IPS-18c (cell line): ENCODE results near the gene TMEM11.

Source experiments
- H3K4me3 ChIP-seq: 2 replicates; pipeline ENCODE4 v1.7.0; 2013; ENCODE audit warnings: low read depth, mild to moderate bottlenecking, low read length, moderate library complexity; ENCODE audit not compliant: insufficient read depth
- H3K9me3 ChIP-seq: one replicate; pipeline ENCODE4 v1.6.1; 2013; ENCODE audit warnings: mild to moderate bottlenecking, low read length, moderate library complexity; ENCODE audit not compliant: control insufficient read depth, insufficient read depth

TMEM11 gene

GRCh38 chr17:21174713-21175112, 39.2 kb downstream of the TMEM11 start:
- H3K9me3 ChIP-seq: peaks cover 2% of the 10 kb centered on the region
- H3K4me3 ChIP-seq: no peak overlapping the region

DNA sequence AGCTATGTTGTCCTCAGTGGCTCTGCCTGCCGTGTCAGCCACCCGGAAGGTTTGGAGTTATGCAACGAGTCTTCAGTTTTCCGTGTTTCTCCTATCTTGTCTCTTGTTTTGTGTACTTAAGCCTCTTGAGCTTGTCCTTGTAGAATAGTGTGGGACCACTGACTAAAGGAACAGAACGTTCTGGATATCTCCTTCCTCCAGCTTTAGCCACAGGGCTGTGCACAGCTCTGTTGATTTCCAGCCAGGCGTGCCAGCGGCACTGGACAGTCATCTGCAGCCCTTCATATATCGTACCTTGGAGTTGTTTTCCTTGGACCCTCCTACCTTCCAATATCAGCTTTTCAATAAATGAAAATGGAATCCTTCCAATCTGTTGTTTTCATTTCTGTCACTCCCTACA, 39.8 kb downstream of the TMEM11 start:
- Histone ChIP-seq H3K4me3 (no peak overlapping the region), H3K9me3 (peaks cover 2% of the 10 kb centered on the region)

- Histone ChIP-seq H3K4me3 (no peak overlapping the region), H3K9me3 (peaks cover 2% of the 10 kb centered on the region)
Measured at GRCh38 chr17:21173543-21173942, 40.4 kb downstream of the TMEM11 start.

DNA sequence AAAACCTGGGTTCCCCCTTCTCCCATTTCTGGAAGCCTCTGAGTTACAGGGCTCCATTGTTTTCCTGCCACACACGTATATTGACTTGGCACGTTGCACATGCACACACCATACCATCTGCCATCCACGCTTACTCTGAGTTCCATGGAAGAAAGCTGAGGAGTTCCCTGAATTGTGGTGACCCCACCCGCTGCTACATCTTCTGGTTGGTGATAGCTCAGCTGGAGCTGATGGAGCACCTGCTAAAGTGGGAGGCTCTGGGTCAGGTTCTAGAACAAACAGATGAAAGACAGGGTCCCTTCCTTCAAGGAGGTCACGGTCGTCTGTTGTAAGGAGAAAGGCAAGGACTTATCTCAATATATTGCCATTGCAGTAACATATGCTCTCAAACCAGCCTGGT, 41.1 kb downstream of the TMEM11 start:
- Histone ChIP-seq H3K9me3 (peaks cover 2% of the 10 kb centered on the region), H3K4me3 (no peak overlapping the region)

DNA sequence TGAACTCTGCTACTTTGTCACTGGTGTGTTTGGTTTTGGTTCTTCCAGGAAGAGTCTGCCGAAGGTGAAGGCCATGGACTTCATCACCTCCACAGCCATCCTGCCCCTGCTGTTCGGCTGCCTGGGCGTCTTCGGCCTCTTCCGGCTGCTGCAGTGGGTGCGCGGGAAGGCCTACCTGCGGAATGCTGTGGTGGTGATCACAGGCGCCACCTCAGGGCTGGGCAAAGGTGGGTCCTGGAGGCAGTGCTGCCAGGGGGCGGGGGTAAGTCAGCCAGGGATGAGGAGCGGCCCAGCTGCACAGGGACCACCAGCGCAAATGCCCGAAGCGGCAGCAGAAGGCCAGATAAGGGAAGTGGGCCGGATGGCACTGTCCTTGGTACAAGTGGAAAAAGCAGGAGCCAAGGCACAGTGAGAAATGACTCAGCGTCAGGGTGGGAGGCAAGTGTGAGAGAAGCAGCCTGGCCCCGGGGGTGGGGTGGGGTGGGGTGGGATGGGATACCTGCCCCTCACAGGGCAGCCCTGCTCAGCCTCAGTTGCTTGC, 41.9 kb downstream of the TMEM11 start:
- Histone ChIP-seq H3K9me3 (peaks cover 2% of the 10 kb centered on the region), H3K4me3 (no peak overlapping the region)

DNA sequence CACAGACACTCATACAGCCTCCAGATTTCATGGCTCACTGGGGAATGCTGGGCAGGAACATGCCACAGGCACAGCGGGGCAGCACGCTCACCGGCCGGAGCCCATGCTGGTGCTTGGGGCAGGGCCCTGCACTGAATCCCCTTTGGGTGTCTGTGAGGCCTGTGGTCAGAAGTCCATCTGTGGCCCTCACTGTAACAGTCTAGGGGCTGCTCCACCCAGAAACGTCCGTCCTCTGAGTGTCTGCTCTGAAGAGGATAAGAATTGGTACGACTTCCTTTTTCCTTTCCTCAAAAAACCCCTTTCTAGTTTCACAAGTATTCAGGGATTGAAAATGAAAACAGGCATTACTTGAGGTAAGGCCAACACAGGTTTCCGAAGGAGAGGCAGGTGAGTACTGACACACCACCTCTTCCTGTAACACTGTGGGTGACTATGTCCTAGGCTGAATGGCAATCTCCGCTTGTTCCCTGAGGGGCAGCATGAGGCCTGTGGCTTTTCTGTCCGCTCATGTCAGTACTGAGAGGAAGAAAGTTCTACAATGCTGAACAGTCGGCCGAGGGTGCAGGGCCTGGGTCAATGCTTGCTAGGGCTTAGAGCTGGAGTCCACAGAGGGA, 42.5 kb downstream of the TMEM11 start:
- peaks cover 2% of the 10 kb centered on the region for H3K9me3 ChIP-seq
- no peak overlapping the region for H3K4me3 ChIP-seq

DNA sequence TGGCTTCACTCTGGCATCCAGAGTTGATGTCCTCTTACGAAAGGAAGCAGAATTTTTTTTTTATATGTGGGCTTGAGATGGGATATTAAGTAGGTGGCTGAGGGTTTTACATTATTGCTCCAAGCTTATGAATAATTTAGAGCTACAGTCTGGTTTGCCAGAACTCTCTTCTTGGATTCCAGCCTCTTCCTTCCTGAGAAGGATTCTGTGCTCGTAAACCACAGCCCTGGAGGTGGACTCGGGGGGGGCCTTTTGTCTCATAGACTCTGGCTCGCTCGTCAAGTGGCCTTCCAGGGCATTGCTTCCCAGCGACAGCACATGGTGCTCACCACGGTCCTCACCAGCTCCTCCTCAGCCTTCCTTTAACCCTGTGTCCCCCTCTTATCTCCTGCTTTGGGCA, 43.2 kb downstream of the TMEM11 start:
- Histone ChIP-seq H3K9me3 (peaks cover 2% of the 10 kb centered on the region), H3K4me3 (no peak overlapping the region)

GRCh38 chr17:21169496-21169895, 44.5 kb downstream of the TMEM11 start:
- peaks cover 1% of the 10 kb centered on the region for H3K9me3 ChIP-seq
- no peak overlapping the region for H3K4me3 ChIP-seq

GRCh38 chr17:21168555-21168865, 45.5 kb downstream of the TMEM11 start:
- no peak overlapping the region for H3K4me3 ChIP-seq
- no peaks in the 10 kb centered on the region for H3K9me3 ChIP-seq

GRCh38 chr17:21167303-21167702, 46.7 kb downstream of the TMEM11 start:
- Histone ChIP-seq H3K4me3 (no peak overlapping the region), H3K9me3 (no peaks in the 10 kb centered on the region)

GRCh38 chr17:21166595-21167210, 47.3 kb downstream of the TMEM11 start:
- H3K4me3 ChIP-seq: no peak overlapping the region
- no peaks in the 10 kb centered on the region for H3K9me3 ChIP-seq

- Histone ChIP-seq H3K4me3 (no peak overlapping the region), H3K9me3 (no peaks in the 10 kb centered on the region)
Measured at GRCh38 chr17:21165922-21166594, 47.9 kb downstream of the TMEM11 start.

GRCh38 chr17:21164620-21165019, 49.3 kb downstream of the TMEM11 start:
- Histone ChIP-seq H3K9me3 (no peaks in the 10 kb centered on the region), H3K4me3 (no peak overlapping the region)

DNA sequence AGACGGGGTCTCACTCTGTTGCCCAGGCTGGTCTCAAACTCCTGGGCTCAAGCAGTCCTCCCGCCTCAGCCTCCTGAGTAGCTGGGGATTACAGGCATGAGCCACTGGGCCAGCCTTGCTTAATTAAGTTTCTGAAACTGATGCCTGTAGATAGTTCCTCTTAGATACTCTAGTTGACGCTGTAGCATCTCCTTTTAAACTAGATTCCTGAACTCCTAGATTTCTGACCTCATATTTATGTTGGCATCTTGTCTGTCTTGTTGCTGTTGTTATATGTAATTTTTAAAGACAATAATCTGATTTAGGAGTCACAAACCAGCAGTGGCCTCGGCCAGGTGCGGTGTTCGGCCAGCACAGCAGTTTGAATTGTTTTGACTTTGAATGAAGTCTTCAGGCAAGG, 49.7 kb downstream of the TMEM11 start:
- no peaks in the 10 kb centered on the region for H3K9me3 ChIP-seq
- no peak overlapping the region for H3K4me3 ChIP-seq

GRCh38 chr17:21163101-21163500, 50.9 kb downstream of the TMEM11 start:
- no peak overlapping the region for H3K4me3 ChIP-seq
- no peaks in the 10 kb centered on the region for H3K9me3 ChIP-seq

- H3K4me3 ChIP-seq: no peak overlapping the region
- no peaks in the 10 kb centered on the region for H3K9me3 ChIP-seq
Measured at GRCh38 chr17:21162394-21162775, 51.6 kb downstream of the TMEM11 start.

DNA sequence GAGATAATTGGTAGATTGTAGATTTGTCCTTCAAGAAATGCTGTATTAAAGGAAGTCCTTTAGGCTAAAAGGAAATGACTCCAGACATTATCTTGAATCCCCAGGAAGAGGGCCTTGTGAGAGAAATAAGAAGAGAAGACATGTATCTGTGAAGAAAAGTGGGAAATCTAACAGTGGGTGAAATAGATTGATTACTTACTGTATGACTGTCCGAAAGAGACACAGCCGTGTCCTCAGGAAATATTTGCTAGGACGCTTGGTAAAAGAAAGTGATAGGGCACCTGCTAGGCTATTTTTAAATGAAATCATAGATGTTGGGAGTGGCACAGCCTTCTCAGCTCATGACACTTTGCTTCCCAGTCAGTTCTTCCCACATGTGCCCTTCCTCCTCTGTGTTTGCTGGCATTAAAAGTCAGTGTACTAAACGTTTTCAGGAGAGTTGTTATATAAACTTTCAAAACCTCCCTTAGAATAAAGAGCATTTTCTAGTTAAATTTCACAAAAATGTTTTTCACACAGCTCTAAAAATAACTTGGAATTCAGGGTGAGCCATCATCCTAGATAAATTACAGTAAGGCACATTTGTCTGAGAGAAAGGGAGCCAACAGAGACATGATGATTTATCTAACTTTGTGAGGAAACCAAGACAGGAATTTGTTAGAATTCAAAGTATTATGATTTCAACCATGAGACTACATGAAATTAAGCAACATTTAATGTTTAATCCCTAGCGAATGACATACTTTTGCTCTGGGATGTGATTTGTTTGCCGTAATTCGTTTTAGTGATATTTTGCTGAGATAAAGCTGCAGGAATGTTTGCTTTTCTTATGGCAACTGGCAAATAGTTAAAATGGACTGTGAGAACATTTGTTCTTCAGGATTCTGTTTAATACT, 52.2 kb downstream of the TMEM11 start:
- H3K4me3 ChIP-seq: no peak overlapping the region
- H3K9me3 ChIP-seq: no peaks in the 10 kb centered on the region

GRCh38 chr17:21160401-21160800, 53.6 kb downstream of the TMEM11 start:
- H3K9me3 ChIP-seq: no peaks in the 10 kb centered on the region
- no peak overlapping the region for H3K4me3 ChIP-seq
